Measurements from ENCODE around the gene ARL16. TPM values are rescaled to one million over a fixed set of nuclear protein-coding genes. Genes with fewer than 3 reads are reported as not detected.

ARL16 gene
- total and polyA plus RNA-seq, 2 donors (not counting 3 experiments of a cell fraction or from before 2014, with no cell fraction given) = 41.4 to 71.7 TPM

GRCh38 chr17:81727324-81728031, 43.9 kb upstream of the ARL16 start:
- H3K4me2 ChIP-seq (ENCODE audit: insufficient read depth, low read length) = no peak overlapping the region
- H3K27ac ChIP-seq (ENCODE audit: insufficient read depth, low read depth, low read length) = no peak overlapping the region
- POLR2A ChIA-PET = no interaction called here
- DNase-seq (ENCODE audit: low read depth, low spot score) (no peak), FAIRE-seq (no peak)
- TF ChIP-seq CTCF (IDR thresholded peaks at IDR 0.05; ENCODE audit: extremely low read depth in 1 of 2, insufficient read depth in 1 of 2, low read depth in 1 of 2, low read length in 2 of 2) = no peak
- no peak for TF ChIP-seq FOS (IDR thresholded peaks at IDR 0.05; ENCODE audit: borderline replicate concordance, insufficient read depth, low read length)
- CTCF ChIA-PET = no interaction called here
- dilution Hi-C loops (cut with MboI; ENCODE audit: extremely low pct_ligation_motif_present, low sequenced_read_pairs) (no loop called here), intact Hi-C loops (cut with micrococcal nuclease) (no loop called here)
- H3K9me3 ChIP-seq (replicated peaks; ENCODE audit: control insufficient read depth, insufficient read depth, low read length) = no peaks in the 10 kb centered on the region
- H3K4me1 ChIP-seq (ENCODE audit: control insufficient read depth, extremely low read depth, insufficient read depth, low read length) = peaks cover 4% of the 10 kb centered on the region
- no peaks in the 10 kb centered on the region for H3K36me3 ChIP-seq (ENCODE audit: control insufficient read depth in 2 of 2, extremely low read depth in 1 of 2, insufficient read depth in 2 of 2, low read length in 2 of 2)
- H2AFZ ChIP-seq (ENCODE audit: low read depth, low read length) = no peak overlapping the region
- H3K9me1 ChIP-seq (replicated peaks; ENCODE audit: control insufficient read depth, extremely low read depth, insufficient read depth, low read length) = no peaks in the 10 kb centered on the region
- H3K4me3 ChIP-seq (replicated peaks in 1 of 3; ENCODE audit: insufficient read depth in 1 of 3, low read depth in 1 of 3, low read length in 3 of 3) = no peak overlapping the region
- no peaks in the 10 kb centered on the region for H3K79me2 ChIP-seq (ENCODE audit: control insufficient read depth, insufficient read depth, low read length)
- BruUV-seq (replicated peaks) = no TSS peak
- no peak overlapping the region for H3K9ac ChIP-seq (replicated peaks; ENCODE audit: extremely low read depth, insufficient read depth, low read length)
- peaks cover 0 to 3% of the 10 kb centered on the region in 2 experiments for H3K27me3 ChIP-seq (ENCODE audit: control insufficient read depth in 2 of 2, insufficient read depth in 2 of 2, low read length in 2 of 2)
- H4K20me1 ChIP-seq (replicated peaks; ENCODE audit: control insufficient read depth, extremely low read depth, insufficient read depth, low read length) = no peaks in the 10 kb centered on the region

- BruUV-seq (replicated peaks) = no TSS peak
- FAIRE-seq (no peak), DNase-seq (ENCODE audit: low read depth, low spot score) (no peak)
- intact Hi-C loops (cut with micrococcal nuclease) = no loop called here
- Histone ChIP-seq H3K36me3 (ENCODE audit: control insufficient read depth in 2 of 2, extremely low read depth in 1 of 2, insufficient read depth in 2 of 2, low read length in 2 of 2) (no peaks in the 10 kb centered on the region), H3K9me3 (replicated peaks; ENCODE audit: control insufficient read depth, insufficient read depth, low read length) (no peaks in the 10 kb centered on the region), H3K9ac (replicated peaks; ENCODE audit: extremely low read depth, insufficient read depth, low read length) (no peak overlapping the region), H3K9me1 (replicated peaks; ENCODE audit: control insufficient read depth, extremely low read depth, insufficient read depth, low read length) (no peaks in the 10 kb centered on the region), H3K27ac (ENCODE audit: insufficient read depth, low read depth, low read length) (no peak overlapping the region), H3K4me2 (ENCODE audit: insufficient read depth, low read length) (no peak overlapping the region), H3K4me3 (replicated peaks in 1 of 3; ENCODE audit: insufficient read depth in 1 of 3, low read depth in 1 of 3, low read length in 3 of 3) (no peak overlapping the region), H3K4me1 (ENCODE audit: control insufficient read depth, extremely low read depth, insufficient read depth, low read length) (peaks cover 4% of the 10 kb centered on the region), H3K27me3 (ENCODE audit: control insufficient read depth in 2 of 2, insufficient read depth in 2 of 2, low read length in 2 of 2) (peaks cover 0 to 3% of the 10 kb centered on the region in 2 experiments), H2AFZ (ENCODE audit: low read depth, low read length) (no peak overlapping the region), H4K20me1 (replicated peaks; ENCODE audit: control insufficient read depth, extremely low read depth, insufficient read depth, low read length) (no peaks in the 10 kb centered on the region), H3K79me2 (ENCODE audit: control insufficient read depth, insufficient read depth, low read length) (no peaks in the 10 kb centered on the region)
- ChIA-PET CTCF (interaction anchor here (1.5 to 2.1 kb wide), 3 partner anchors 10 to 312 kb away, joined by 4 to 5 read pairs (median 5); partner anchors contain the start of gene DCXR), POLR2A (no interaction called here)
- TF ChIP-seq POLR2A (IDR thresholded peaks at IDR 0.05; ENCODE audit: low read depth, low read length) = no peak
- no peak for TF ChIP-seq JUN (IDR thresholded peaks at IDR 0.05; ENCODE audit: borderline replicate concordance, insufficient read depth, insufficient read length, low read depth)
- TF ChIP-seq POLR2AphosphoS5 (IDR thresholded peaks at IDR 0.05; ENCODE audit: insufficient read depth, low read depth, low read length) = no peak
- TF ChIP-seq CTCF (IDR thresholded peaks at IDR 0.05; ENCODE audit: extremely low read depth in 1 of 2, insufficient read depth in 1 of 2, low read depth in 1 of 2, low read length in 2 of 2) = no peak
- TF ChIP-seq GATA2 (IDR thresholded peaks at IDR 0.05; ENCODE audit: insufficient read depth, insufficient read length, low read depth, low read length) = no peak
- TF ChIP-seq EZH2 (IDR thresholded peaks at IDR 0.05; ENCODE audit: borderline replicate concordance, low read depth, low read length, severe bottlenecking) = no peak
- no peak for TF ChIP-seq MAX (IDR thresholded peaks at IDR 0.05; ENCODE audit: insufficient read depth, insufficient read length)
- TF ChIP-seq FOS (IDR thresholded peaks at IDR 0.05; ENCODE audit: borderline replicate concordance, insufficient read depth, low read length) = no peak
- TF ChIP-seq MYC (IDR thresholded peaks at IDR 0.05; ENCODE audit: low read depth, low read length) = no peak
- dilution Hi-C loops (cut with MboI; ENCODE audit: extremely low pct_ligation_motif_present, low sequenced_read_pairs) = no loop called here
These were observed 42.4 kb upstream of the ARL16 start for GRCh38 chr17:81726004-81726403.

Measured in endothelial cell of umbilical vein (primary cell).